Measurements from ENCODE around the gene MXI1.

The MXI1 gene

DNA sequence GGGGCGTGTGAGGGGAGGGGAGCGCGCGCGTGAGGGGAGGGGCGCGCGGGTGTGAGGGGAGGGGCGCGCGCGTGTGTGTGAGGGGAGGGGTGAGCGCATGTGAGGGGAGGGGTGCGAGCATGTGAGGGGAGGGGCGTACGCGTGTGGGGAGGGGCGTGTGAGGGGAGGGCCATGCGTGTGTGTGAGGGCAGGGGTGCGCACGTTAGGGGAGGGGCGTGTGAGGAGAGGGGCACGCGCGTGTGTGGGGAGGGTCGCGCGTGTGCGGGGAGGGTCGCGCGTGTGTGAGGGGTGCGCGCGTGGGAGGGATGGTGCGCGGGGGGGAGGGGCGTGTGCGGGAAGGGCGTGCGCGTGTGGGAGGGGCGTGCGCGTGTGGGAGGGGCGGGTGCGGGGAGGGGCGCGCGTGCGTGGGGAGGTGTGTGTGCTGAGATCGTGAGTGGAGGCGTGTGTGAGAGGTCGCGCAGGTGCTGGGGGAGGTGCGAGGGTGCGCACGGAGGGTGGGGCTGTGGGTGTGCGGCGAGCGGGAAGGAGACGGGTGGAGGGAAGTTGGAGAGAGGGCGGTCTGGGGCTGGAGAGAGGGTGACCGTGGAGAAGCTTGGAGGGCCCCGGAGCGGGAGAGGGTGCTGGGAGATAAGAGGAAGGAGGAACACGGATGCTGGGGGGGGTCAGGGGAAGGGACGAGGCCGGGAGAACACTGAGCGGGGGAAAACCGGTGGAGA, 19.7 kb downstream of the MXI1 start:
- no peak for DNase-seq (ENCODE audit: extremely low read depth, low read depth)
- TF ChIP-seq, protein P1, sequence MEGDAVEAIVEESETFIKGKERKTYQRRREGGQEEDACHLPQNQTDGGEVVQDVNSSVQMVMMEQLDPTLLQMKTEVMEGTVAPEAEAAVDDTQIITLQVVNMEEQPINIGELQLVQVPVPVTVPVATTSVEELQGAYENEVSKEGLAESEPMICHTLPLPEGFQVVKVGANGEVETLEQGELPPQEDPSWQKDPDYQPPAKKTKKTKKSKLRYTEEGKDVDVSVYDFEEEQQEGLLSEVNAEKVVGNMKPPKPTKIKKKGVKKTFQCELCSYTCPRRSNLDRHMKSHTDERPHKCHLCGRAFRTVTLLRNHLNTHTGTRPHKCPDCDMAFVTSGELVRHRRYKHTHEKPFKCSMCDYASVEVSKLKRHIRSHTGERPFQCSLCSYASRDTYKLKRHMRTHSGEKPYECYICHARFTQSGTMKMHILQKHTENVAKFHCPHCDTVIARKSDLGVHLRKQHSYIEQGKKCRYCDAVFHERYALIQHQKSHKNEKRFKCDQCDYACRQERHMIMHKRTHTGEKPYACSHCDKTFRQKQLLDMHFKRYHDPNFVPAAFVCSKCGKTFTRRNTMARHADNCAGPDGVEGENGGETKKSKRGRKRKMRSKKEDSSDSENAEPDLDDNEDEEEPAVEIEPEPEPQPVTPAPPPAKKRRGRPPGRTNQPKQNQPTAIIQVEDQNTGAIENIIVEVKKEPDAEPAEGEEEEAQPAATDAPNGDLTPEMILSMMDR (IDR thresholded peaks at IDR 0.05; ENCODE audit: low read depth, low read length) = no peak

DNA sequence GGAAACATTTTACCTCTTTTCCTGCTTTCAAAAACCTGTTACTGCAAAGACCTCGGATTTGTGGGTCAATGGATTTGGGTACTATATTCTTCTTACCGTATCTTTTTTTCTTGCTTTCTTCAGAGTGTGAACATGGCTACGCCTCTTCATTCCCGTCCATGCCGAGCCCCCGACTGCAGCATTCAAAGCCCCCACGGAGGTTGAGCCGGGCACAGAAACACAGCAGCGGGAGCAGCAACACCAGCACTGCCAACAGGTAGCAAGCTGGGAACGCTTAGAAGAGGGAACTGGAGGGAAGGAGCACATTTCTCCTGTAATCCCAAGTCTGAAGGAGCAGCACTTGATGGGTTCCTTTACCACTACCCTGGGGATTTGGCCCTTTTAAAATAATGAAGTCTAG, 20.7 kb downstream of the MXI1 start:
- no peak for DNase-seq (ENCODE audit: extremely low read depth, low read depth)
- TF ChIP-seq, protein P1 (IDR thresholded peaks at IDR 0.05; ENCODE audit: low read depth, low read length) = no peak

DNA sequence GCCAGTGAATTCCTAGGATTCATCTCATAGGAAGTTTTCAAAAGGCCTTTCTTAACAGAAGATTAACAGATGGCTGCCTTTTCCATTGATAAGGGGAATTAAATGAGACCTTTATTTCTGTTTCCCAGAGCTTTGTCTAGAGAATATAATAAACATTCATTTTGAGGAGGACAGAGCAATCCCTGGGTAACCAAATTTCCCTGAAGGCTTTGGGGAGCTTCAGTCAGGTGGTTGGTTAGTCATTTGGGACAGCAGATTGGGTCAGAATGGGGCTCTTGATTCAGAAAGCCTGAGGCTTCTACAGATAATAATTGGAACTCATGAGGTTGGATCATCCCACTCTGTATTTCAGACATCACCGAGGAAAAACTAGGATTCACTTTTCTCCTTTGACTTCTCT, 21.8 kb downstream of the MXI1 start:
- TF ChIP-seq, protein P1 (IDR thresholded peaks at IDR 0.05; ENCODE audit: low read depth, low read length) = no peak

DNA sequence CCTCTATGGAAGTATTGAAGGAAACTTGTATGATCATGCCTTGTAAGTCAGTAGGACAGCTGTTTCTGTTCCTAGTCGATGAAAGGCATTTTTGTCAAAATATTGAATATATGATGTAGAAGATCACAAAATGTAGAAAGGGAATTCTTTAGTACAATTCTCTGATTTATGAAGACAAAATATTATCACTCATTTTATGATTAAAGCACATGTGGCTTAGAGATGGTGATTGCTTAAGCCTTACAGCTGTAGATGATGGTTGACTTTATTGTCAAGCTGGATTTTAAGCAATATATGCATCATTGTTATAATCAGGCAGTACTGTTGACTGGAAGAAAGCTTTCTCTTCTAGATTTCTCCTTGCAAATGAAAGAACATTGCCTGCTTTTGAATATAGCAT, 26.4 kb downstream of the MXI1 start:
- DNase-seq (ENCODE audit: extremely low read depth, low read depth) = no peak
- TF ChIP-seq, protein P1 (IDR thresholded peaks at IDR 0.05; ENCODE audit: low read depth, low read length) = no peak

More for the DNA sequence above, 21.8 kb downstream of the MXI1 start:
- DNase-seq (ENCODE audit: extremely low read depth, low read depth) = no peak

DNA sequence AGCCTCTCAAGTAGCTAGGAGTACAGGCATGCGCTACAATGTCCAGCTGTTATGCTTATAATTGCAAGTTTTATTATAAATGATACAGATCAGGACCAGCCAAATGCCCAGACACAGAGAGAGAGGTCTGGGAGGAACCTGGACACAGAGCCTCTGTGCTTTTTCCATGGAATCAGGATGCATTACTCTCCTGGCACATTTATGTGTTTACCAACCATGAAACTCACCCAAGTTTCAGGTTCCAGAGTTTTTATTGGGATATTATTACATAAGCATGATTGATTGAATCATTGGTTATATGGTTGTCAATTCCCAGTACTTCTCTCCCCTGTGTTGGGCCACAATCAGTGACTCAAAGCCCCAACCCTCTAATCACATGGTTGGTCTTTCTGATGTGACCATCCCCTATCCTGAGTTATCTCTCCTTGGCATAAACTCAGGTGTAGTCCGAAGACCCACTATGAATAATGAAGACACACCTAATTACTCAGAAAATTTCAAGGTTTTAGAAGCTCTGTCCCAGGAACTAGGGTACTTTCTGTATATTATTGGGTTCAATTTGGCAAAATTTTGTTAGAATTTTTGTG, 30.6 kb downstream of the MXI1 start:
- DNase-seq (ENCODE audit: extremely low read depth, low read depth) = no peak
- TF ChIP-seq, protein P1 (IDR thresholded peaks at IDR 0.05; ENCODE audit: low read depth, low read length) = no peak

DNA sequence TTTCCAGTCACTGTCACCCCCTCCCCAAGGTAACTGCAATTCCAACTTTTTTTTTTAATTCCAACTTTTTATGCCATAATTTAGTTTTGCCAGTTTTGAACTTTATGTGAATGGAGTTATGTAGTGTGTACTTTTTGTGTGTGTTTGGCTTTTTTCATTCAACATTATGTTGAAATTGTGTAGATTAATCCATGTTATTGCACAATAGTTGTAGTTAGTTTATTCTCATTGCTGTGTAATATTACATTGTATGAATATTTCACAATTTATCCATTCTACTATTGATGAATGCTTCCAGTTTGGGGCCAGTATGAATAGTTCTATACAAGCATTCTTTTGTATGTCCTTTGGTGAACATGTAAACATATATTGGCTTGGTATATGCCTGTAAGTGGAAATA, 32.5 kb downstream of the MXI1 start:
- no peak for DNase-seq (ENCODE audit: extremely low read depth, low read depth)
- TF ChIP-seq, protein P1 (IDR thresholded peaks at IDR 0.05; ENCODE audit: low read depth, low read length) = no peak

DNA sequence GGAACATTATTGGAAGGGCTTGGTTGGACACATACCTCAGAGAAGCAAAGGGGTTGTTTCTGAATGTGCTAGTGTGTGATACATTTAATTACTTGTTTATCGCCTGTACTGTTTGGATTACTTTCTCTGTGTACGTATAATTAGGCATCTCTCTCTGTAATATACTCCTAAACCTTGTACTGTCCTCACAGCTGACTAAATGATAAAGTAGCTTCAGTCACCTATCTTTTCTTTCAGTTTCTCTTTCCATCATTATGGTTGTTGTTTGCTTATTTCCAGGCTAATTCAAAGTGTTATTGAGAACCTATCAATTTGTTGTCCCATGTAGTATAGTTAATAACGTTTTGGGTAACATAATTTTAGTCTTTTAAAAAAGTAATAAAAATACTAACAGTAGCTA, 34.0 kb downstream of the MXI1 start:
- DNase-seq (ENCODE audit: extremely low read depth, low read depth) = no peak
- TF ChIP-seq, protein P1 (IDR thresholded peaks at IDR 0.05; ENCODE audit: low read depth, low read length) = no peak

Measured in AG09319 (cell line).